GF-D8 (cell line): Measurements from ENCODE around the gene RFXANK.
"Not testable (repeated sequence)": the region's sequence is repeated elsewhere in the genome, so short reads cannot be mapped to it uniquely, and the experiment has no call there.

Experiments
- DNase-seq: peaks from one replicate; lab custom pipeline; 2025; lab: John Stamatoyannopoulos, UW

The RFXANK gene, protein sequence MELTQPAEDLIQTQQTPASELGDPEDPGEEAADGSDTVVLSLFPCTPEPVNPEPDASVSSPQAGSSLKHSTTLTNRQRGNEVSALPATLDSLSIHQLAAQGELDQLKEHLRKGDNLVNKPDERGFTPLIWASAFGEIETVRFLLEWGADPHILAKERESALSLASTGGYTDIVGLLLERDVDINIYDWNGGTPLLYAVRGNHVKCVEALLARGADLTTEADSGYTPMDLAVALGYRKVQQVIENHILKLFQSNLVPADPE

DNA sequence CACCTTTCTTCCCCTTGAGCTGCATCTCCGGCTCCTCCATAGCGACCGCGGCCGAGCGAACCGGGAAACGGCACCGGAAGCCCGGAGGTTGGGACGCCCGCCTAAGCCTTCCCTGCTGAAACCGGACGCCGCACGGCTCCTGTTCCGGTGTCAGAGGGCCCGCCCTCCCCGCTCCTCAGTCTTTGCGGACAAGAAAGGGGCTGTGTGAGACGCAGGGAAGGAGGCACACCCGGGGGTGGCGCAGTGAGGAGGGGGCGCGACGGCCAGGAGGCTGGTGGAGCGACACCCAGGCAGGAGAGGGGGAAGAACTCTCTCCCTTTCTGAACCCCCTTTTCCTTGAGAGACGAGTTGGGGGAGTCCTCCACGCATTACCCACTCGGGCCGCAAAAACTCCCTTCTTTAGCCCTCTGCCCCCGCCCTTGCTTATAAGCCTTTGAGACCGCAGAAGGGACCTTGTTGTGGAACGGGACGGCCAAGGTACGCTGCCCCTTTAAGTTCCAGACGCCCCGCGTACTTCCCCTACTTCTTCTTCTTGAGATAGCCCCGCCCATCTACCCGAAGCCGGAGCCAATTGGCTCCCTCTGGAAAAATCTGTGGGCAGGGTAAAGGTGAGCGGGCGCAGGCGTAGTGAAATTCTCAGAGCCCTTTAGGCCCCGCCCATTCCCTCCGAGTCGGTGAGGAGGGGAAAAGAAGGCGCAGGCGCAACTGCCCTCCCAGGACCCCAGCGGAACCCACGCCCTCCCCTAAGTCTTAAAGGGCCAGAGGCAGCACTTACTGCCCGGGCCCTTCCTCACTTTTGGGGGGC, at the start of gene RFXANK, which contains the start of gene BORCS8:
Gene RFXANK, plus strand, starts transcription at position 181 of the 805 bp plus-strand sequence. CDS start 1,689 bp downstream, outside the sequence.
Gene BORCS8, minus strand, starts transcription at position 75 of the 805 bp plus-strand sequence. Its CDS starts 35 bp downstream, at position 40.
- peak; percentile 97 for DNase-seq

DNA sequence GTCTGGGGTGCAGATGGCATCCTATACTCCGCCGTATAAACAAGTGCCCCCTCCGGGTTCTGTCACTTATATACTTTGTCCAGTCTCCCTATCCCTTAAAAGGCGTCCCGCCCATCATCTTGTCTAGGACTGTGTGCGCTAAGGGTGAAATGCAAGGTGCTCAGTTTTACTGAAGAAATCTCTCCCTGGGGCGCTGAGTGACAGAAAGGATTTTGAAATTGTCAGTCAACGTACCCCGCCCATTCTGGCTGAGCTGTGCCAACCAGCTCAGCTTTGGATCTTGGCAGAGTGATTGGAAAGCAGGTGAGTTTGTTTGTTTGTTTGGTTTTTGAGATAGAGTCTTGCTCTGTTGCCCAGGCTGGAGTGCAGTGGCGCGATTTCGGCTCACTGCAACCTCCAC, 49.7 kb upstream of the RFXANK start:
- no peak for DNase-seq

DNA sequence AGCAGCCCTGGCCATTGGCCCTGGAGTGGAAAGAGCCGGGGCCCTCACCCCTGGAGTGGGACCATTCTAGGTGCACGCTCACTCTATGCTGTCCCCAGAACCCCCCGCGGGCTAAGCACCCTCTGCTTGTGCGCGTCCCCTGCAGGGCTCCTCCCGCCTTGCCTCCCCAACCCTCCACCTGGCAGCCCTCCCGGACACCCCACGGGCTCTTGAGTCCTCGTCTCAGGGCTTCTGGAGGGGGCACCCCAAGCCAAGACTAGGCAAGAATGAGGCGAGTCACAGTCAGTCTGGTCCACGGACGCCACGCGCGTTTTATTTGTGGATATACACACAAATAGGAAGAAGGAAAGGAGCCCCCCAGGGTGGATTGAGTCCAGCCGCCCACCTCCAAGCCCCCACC, 46.8 kb upstream of the RFXANK start:
- no peak for DNase-seq

DNA sequence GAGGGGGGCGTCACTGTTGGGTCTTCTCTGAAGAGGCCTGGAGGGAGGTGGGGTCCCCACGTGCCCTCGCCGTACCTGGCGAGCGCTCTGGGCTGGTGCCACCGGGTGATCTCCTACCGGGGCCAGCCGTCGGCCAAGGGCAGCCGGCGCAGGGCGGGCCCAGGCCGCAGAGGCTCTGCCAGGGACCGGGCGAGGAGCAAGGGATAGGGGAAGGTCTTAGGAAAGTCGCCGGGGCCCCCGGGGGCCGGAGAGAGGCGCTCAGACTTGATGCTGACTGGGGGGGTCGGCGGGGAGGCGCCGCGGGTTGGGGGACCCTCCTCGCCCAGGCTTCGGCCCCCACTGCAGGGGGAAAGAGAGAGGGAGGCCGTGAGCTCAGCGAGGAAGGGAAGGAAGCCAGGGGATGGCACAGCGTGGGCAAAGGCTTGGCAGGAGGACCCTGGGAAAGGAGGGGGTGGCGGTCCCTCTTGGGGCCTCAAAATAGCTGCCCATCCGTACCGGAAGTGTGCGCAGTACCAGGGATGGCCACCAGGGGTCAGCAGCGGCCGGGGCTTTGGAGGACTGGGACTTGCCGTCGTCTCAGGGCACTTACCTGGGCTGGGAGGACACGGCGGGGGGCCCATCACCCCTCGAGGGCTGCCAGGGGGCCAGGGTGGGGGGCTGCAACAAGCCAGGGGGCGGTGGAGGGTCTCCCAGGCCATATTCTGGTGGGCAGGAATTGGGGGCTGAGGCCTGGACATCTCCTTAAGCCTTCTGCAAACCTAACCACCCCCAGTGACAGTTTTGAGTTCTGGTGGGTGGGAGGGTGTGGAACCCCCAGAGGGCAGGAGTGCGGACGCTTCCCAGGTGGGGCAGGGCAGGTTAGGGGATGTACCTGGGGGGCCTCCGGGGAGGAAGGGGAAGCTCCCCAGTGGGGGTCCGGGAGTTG, 46.1 kb upstream of the RFXANK start:
- no peak for DNase-seq

DNA sequence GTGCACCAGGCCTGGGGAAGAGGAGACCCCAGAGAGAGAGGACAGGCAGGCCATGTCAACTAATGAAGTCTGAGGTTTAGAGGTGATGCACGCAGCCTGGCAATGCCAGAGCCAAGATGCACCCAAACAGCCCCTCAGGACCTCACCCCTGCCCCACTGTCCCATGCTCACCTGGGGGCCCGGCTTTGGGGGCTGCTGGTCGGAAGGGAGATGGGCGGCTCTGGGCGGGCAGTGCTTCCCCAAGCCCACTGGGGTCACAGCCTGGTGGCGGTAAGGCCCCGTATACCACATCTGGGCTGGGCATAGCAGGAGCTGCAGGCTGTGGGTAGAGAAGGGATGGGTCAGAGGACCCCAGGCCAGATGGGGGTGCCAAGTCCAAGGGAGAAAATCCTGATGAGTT, 45.2 kb upstream of the RFXANK start:
- no peak for DNase-seq

DNA sequence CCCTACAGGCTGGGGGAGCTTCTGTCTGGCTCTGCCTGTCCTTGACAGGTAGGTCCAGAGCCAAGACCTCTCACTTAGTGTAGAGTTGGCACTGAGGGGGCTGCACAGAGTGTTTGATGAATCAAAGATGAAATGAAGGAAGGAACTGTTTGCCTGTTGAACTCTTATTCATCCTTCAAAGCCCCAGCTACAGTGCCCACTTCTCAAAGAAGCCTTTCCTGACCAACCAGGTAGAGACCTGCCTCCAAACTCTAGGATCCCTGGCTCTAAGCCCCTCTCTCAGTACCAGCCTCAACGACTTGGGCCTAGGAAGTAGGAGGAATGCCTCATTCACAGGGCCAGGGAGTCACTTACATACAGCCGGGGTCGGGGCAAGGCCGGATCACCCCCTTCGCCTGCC, 44.7 kb upstream of the RFXANK start:
- DNase-seq = no peak

DNA sequence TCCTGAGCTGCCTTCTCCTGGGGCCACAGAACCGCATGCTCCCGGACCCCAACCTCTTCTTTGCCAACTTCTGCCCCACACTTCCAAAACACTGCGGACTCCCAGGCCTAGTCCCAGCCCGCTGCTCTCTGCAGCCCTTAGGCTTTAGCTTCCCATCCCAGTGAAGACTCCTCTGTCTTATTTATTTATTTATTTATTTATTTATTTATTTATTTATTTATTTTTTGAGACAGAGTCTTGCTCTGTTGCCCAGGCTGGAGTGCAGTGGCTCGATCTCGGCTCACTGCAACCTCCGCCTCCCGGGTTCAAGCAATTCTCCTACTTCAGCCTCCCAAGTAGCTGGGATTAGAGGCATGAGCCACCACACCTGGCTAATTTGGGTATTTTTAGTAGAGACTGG, 43.6 kb upstream of the RFXANK start:
- DNase-seq = not testable (repeated sequence)

DNA sequence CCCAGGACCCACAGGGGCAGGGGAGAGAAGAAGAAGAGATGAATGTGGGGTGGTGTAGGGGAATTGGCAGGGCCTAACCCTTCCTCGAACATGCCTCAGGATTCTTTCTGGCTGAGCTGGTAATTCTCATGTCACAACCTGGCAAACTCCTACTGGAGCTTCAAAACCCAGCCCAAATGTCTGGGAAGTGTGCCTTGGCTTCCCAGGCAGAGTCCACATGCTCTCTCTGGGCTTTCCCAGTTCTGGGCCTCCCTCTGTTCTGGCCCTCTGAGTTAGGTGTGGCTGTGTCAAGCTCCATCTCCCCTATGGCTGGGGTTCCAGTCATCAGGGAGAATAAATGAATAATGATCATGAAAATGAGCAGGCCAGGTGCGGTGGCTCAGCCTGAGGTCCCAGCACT, 42.6 kb upstream of the RFXANK start:
- DNase-seq = no peak

DNA sequence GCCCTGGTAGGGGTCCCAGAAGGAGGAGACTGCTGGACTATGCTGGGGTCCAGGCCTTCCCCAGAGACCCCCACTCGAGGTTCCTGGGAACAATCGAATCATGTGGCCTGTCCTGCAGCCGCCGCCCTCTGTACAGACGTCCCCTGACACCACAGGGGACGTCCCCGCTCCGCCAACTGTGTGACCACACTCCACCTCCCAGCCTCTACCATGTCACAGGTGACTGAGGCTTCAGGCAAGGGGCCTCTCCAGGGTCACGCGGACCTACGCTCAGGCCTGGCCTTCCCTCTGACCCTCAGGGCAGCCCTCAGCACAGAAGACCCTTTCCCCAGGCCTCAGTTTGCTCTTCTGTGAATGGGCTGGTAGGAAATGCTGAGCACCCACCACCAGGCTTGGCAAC, 40.6 kb upstream of the RFXANK start:
- no peak for DNase-seq

DNA sequence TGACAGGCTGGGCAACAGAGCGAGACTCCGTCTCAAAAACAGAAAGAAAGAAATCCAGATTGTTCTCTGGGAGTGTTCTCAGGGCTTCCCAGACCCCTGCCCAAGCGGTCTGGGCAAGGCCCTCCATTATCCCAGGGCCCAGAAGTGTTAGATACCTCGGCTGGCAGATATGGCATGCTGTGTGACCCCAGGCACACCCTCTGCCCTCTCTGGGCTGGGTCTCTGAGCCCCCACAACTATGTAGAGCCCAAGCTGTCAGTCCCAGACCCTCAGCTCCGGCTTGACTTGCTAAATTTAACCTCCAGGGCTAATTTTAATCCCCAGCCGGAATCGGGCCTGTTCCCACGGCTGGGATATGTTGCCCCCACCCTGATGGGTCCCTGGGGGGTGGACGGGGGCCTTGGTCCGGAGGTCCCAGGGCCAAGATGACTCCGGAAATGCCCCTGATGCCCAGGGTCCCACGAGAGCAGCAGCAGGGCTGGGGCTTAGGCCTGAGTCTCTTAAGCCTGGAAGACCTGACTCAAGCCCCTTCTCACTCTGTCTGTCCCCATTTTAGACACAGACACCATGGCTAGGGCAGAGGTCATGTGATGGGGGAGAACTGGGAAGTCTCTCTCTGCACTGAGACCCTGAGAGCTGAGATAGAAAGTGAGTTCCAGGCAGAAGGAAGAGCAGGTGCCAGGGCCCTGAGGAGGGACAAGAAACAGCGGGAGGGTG, 39.2 kb upstream of the RFXANK start:
- DNase-seq = no peak

DNA sequence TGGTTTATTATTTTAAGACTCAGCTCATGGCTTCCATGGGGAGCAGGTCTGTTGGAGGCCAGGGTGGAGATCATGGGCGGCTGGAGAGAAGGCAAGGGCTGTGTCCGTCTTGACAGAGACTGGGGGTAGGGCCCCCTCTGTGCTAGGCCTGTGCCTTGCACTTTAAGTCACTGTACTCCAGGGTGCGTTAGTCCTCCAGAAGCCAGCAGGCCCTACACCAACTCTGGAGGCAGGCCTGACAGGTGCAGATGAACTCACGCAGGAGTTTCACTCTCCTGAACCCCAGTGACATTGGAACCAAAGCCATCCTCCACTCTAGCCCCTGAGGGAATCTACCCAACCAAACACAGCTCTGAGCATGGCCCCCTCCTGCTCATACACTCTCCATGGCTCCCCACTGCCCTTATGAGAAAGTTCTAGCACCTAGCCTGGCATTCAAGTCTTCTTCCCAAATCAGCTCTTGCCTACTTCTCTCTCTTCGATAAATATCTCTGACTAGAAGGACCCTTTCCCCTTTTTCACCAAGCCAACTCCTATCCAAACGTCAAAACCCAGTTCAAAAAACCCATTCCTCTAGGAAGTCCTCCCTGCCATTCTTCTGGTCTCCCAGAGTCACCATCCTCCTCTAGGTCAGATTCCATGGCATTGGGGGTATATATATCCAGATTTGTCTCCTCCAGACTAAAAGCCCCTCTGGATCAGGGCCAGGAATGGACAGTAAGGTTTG, 37.1 kb upstream of the RFXANK start:
- DNase-seq = no peak

DNA sequence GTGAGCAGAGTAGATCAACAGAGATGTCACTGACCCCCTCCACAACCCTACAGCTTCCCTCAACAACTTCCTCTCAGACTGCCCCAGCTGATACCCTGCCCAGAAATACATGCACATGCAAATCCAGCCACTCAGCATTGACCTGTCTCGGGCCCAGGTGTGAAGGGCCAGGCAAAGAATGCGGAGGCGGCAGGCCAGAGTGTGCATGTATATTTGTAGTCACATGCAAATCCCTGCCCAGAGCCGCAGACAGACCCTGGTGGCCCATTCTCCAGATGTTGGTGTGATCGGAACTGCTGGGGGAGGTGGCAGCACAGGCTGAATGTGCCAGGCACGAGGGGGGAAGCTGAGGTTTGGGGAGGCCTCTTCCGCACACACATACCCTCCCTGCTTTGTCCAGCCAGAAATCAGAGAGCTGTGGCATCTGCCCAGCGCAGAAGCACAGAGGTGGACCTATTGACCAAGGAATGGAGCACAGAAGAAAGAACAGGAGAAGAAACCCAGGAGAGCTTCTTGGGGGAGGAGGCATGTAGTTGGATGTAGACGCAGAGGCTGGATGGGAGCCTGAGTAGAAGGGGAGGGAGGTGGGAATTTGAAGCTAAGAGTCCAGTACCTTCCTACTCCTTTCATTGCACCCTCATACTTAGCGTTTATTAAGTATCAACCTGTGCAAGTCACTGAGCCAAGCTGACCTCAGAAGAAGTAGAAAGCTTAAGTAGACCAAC, 36.4 kb upstream of the RFXANK start:
- no peak for DNase-seq

DNA sequence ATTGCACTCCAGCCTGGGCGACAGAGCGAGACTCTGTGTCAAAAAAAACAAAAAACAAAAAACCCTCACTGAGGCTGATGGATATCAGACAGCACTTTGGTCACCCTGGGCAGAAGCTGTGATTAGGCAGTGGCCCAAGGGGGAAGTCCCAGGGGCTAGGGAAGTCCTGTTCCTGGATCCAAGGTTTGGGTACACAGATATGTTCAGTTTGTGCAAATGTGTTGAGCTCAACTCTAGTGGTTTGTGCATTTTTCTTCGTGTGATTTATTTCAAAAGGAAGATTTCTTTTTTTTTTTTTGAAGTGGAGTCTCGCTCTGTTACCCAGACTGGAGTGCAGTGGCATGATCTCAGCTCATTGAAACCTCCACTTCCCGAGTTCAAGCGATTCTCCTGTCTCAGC, 34.2 kb upstream of the RFXANK start:
- DNase-seq = no peak

DNA sequence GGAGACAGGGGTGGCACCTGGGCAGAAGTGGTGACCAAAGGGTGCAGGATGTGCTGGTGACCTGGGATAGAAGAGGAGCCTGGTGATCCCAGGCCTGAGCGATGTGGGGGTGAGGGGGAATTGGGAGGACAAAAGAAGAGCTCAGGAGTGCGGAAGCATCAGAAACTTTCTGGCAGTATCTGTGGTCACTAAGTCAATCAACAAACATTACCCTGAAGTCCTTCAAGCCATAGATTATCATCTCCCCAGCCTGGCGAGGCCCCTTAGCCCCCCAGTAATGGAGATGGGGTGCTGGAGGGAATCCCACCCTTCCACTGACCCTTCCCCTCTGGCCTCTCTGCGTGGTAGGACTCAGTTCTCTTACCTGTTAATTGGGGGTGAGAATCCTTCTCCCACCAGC, 32.5 kb upstream of the RFXANK start:
- DNase-seq = no peak

DNA sequence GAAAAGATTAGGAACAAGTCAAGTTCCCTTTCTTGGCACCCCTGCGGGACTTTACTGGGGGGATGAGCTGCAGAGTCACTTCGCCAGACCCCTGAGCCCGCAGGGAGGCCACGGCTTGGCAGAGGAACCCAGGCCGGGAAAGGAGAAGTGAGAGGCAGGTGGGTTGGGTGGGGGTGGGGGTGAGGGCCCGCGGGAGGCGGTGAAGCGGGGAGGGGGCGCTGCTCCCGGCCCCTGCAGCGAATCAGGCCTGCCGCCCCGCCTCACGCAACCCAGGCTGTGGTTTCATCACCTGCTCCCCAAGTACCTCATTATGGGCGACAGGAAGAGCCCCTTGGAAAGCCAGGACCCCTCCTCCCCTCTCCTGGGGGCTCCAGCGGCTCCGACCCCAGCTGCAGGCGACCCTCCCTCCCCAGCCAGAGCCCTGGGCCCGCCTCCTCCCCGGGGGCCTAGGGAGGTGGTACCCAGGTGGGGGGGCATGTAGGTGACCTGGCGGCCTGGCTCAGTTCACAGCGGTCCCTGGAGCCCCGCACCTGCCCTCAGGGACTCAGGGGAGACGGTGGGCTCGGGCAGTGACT, 31.5 kb upstream of the RFXANK start:
- no peak for DNase-seq

DNA sequence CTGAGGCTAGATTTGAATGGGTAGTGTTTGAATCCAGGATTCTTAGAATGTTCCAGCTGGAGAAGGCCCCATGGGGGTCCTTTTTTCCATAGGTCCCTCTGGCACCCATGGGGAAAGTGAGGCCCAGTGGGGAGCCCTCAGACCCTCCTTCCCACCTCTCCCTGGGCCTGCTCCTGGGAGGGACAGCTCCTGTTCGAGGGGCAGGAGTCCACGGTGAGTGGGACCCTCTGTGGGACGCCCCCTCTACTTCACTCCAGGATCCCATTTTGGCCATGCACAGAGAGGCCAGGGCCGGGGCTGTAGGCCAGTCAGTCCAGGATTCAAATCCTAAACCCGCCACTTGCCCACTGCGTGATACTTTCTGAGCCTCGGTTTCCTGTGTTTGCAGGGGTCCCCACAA, 29.6 kb upstream of the RFXANK start:
- DNase-seq = no peak

DNA sequence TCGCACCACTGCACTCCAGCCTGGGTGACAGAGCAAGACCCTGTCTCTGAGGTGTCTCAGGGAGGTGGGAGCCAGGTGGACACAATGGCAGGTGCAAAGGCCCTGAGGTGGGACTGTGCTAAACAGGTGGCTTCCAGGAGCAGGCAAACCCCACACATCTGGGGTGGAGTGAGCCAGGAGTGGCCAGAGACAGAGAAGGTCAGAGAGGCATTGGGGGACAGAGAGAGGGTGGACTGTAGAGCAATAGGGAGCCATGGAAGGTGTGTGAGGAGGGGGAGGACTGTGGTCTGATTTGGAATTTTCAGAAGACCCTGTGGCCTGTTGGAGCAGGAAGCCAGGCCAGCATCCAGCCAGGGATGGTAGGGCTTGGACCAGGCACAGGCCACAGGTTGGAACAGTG, 26.7 kb upstream of the RFXANK start:
- DNase-seq = no peak

DNA sequence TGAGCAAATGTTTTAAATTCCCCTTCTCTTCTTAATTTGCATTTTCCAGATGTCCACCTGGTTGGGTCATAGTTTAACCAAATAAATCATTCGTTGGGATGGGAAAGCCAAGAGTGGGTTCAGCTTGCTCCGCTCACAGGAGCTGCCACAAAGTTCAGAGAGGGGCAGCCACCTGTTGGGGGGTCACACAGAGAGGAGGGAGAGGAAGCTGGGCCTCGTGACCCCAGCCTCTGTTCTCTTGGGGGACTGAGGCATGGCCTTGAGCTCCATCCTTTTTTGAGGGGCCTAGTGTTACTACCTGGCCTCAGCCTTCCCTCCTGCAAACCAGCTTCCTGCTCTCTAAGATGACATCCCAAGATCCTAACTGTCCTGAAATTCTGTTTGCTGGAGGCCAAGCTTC, 24.4 kb upstream of the RFXANK start:
- no peak for DNase-seq

DNA sequence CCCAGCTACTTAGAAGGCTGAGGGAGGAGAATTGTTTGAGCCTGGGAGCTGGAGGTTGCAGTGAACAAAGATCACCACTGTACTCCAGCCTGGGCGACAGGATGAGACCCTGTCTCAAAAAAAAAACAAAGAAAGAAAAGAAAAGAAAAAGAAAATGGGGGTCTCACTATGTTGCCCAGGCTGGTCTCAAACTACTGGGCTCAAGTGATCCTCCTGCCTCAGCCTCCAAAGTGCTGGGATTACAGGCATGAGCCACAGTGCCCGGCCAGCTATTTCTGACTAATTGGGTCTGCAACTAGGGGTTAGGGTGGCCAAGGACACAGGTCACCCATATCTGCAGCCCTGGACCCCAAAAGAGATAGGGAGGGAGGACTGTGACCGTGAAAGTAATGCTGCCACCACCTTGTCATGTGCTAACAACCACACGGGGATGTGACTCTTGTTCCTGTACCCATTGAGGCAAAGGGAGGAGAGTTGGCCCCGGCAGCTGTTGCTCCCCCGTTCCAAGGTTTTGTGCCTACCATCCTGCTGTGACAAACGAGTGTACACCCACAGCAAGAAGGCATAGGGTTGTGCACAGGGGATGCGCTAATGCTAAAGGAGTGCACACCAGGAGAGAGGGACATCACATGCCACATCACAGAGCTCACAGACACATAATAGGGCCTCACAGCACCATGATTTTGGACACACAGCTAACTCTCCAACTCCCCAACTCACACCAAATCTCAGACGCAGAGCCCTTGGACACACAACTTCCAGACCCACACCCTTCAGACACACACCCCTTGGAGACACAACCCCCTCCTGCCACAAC, 22.6 kb upstream of the RFXANK start:
- DNase-seq = no peak
